GM19025 (cell line): ENCODE results near the gene VTN.
"Not testable (repeated sequence)": the region's sequence is repeated elsewhere in the genome, so short reads cannot be mapped to it uniquely, and the experiment has no call there.

Experiments used
- ATAC-seq: cut with Tn5 transposase; IDR thresholded peaks from one replicate; pipeline ENCODE4 v1.9.1; 2021; ENCODE audit warnings: mild to moderate bottlenecking, low read depth, moderate library complexity; ENCODE audit not compliant: unreplicated experiment

The VTN gene

DNA sequence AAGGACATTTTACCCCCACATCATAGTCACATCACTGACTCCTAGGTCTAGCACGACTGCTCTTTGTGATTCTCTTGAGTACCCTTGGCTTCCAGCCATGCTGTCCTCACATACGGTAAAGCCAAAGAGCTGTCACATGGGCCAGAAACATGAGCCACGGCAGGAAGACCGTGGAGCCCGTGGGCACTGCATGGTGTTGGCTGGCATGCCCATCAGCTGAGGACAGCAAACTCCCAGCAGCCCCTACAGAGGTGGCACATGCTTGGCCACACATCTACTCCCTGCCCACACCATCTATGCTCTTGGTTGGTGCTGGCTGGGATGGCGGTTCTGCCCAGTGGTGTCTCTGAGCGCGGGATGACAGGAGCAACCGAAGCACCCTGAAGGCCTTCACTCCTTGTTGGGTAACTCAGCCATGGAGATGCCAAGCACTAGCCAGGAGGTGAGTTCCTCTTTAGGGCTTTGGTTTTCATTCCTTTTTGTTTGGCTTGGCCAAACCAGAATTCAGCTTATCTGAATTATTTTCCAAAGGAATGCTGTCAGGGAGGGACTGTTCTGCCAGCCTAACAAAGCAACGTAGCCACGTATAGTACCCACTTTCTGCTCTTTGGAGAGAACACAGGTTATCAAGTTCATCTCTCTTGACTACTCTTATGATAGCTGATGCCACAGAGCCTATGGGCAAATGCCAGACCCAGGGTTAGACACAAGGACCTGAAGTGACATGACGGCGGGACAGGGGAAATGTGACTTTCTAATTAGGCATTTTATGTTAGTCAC lies 24.5 kb downstream of the VTN start:
- no peak for ATAC-seq

DNA sequence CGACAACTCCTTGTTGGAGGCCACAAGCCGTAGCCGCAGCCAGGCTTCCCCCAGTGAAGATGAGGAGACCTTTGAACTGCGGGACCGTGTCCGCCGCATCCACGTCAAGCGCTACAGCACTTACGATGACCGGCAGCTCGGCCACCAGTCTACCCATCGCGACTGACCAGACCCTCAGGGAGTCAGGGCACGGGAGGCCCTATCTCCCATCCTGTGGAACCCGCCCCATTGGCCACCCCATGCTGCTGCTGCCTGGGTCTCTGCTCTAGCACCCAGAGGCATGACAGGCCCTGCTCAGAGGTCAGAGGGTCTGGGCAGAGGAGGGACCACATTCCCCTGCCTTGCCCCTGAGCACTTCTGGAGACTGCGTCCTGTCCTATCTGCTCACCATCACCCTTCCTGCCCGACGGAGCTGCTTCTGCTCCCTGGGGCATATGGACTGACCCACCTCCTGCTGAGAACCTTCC lies 25.6 kb downstream of the VTN start:
- ATAC-seq, result no peak

DNA sequence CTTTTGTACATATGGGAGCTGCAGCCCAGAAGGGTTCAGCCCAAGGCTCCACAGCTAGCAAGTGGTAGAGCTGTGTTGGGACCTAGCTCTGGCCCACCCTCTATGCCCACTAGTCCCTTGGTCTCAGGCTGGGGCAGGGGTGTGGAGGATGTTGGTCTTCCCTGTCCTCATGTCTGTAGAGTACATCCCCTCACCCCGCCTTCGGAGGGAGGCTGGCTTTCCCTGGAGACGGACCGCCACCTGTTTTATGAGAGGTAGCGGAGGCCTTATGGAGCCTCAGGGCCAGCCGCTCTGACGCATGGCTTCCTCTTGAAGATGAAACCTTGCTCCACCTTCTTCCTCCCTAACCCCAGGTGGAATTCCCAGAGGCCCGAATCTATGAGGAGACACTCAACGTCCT lies 26.1 kb downstream of the VTN start:
- ATAC-seq, result no peak

DNA sequence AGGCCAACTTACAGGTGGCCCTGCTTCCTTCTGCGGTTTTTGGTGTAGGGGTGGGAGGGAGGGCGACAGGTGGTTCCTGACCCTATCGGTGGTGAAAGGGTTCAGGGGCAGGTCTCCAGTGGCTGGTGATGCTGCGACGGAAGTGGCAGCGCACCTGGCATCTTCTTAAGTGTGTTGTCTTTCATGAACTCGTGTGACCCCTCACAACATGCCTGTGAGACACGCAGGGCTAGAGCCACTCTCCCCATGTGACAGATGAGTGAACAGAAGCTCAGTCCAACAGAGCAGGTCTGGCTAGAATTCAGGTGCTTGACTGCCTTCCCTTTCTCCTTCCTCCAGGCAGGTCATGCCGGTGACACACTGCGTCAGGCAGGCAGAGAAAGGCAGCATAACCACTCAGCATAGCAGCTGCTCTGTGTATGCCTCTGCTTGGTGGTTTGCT lies 26.6 kb downstream of the VTN start:
- ATAC-seq, result no peak

DNA sequence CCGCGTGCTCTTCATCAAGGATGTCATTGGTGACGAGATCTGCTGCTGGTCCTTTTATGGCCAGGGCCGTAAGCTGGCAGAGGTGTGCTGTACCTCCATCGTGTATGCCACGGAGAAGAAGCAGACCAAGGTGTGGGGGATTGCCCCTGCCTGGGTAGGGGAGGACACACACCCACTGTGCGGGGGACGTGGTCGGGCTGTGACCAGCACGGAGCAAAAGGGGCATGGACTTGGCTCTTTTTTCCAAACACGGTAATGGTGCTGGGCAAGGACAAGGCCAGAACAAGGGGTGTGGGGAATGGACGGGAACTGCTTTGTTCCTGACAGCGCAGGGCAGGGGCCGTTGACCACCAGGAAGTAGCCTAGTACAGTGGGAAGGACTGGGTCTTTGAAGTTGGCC lies 27.8 kb downstream of the VTN start:
- no peak for ATAC-seq

DNA sequence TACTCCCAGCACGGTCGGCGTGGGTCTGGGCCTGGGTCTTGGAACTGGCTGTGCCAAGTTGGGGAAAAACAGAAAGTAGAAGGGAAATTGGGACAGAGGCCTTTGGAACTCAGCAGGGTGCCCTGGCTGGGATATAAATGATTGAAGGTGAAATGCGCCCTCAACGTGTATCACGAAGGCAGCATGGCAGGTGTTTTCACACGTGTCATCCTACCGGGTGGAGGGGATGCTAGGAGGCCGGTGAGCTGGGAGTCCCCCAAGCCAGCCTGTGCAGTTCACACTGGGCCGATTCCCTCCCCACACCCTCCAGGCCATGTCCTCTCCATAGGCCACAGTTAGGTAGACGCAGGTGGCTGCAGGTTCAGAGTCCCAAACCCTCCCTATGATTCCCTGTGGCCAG lies 28.6 kb downstream of the VTN start:
- ATAC-seq, result no peak

DNA sequence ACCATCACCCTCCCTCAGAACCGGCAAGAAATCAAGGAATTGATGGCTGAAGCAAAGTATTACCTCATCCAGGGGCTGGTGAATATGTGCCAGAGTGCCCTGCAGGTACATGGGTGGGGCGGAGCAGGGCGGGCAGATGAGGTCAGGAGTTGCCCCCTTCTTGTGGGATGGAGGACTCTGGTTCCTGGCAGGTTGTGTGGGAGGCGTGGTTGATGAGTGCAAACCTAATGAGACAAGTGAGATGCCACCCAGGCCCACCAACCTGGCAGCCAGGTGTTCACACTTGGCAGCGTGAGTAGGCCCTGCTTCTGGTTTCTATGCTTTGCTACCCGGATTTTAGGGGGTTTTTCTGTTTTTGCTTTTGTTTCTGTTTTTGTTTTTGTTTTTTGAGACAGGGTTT lies 29.7 kb downstream of the VTN start:
- ATAC-seq, result no peak

DNA sequence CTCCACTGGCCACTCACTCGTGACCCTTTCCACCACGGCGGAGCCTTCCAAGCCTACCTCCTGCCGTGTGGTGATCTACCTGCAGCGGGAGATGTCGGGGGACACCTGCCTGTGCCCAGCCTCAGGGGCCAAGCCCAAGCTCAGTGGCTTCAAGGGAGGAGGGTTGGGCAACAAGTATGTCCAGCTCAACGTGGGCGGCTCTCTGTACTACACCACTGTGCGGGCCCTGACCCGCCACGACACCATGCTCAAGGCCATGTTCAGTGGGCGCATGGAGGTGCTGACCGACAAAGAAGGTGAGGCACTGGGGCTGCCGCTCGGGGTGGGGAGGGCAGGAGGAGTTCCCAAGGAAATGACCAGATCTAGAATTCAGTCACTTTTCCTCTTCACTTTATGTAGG lies 30.7 kb downstream of the VTN start:
- no peak for ATAC-seq

DNA sequence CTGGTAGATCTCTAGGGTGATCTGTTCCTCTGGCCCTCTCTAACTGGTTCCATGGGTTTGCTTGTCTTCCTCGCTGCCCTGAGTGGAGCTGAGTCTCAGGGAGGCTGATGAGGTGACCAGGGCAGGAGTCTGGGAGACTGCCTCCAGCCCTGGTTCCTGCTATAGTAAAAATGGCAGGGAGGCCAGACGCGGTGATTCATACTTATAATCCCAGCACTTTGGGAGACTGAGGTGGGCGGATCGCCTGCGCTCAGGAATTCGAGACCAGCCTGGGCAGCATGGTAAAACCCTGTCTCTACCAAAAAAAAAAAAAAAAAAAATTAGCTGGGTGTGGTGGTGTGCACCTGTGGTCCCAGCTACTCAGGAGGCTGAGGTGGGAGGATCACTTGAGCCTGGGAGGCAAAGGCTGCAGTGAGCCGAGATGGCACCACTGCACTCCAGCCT lies 31.3 kb downstream of the VTN start:
- ATAC-seq, result not testable (repeated sequence)

DNA sequence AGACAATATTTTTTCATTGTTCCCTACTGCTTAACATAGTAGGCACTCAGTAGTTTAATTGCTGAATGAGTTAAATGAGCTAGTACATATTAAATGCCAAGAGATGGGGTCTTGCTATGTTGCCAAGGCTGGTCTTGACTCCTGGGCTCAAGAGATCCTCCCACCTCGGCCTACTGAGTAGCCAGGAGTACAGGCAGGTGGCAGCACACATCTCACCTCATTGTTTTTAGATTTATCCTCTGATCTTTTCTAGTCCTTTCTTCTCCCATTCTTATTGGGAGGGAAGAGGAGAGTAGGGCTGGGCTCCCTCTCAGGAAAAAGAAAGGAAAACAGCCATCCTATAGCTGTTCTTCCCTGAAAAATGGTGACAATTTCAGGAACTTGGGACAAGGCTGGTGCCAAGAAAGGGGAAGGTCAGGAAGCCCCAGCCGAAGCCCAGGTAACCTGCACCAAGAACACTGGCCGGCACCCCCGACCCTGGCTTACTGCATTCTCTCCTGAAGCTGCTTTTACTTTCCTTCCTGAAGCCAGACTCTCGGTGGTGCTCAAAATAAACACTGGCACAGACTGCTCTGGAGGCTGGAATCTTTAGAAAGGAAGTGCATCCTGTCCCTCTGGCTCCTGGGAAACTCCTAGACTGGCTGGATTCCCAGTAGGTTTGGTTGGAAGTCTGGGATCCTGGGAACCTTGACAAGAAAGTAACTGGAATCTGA lies 31.9 kb downstream of the VTN start:
- ATAC-seq, result no peak

DNA sequence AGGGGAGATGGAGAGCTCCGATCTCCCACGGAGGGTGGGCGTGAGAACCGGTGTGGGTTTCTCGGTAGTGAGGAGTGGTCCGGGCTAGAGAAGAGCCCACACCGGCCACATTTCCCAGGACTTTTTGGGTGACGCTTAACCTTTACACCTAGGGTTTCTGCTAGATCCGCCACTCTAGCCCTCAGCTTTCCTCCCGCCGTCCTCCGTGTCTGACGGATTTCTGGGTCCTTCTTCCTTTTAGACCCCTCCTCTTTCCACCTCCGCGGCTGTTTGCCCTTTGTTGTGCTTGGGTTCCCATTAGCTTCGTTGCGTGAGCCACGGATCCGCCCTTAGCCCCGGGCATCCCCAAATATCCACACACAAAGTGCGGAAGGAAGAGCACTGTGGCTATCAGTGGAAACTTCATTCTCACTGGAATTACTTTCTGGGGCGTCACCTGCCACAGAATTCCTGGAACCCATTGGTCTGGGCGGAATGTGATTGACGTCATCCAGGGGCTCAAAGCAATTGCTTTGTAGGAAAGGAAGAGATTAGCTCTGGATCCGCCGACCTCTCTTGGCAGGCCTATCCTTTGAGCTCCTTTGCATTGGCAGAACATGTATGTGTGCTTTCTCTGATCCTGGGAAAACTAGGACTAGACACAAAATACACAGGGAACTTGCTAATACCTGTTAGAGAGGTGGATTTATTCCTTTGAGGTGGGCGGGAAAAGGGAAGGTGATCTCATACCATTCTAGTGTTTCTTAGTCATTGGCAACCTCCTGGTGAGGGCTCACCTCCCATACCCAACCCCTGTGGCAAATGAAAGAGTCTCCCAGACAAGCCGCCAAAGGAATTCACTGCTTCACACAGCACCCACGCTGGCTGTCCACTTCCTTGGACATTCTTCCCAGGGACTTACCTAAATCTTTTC lies 33.9 kb downstream of the VTN start:
- ATAC-seq, result no peak

DNA sequence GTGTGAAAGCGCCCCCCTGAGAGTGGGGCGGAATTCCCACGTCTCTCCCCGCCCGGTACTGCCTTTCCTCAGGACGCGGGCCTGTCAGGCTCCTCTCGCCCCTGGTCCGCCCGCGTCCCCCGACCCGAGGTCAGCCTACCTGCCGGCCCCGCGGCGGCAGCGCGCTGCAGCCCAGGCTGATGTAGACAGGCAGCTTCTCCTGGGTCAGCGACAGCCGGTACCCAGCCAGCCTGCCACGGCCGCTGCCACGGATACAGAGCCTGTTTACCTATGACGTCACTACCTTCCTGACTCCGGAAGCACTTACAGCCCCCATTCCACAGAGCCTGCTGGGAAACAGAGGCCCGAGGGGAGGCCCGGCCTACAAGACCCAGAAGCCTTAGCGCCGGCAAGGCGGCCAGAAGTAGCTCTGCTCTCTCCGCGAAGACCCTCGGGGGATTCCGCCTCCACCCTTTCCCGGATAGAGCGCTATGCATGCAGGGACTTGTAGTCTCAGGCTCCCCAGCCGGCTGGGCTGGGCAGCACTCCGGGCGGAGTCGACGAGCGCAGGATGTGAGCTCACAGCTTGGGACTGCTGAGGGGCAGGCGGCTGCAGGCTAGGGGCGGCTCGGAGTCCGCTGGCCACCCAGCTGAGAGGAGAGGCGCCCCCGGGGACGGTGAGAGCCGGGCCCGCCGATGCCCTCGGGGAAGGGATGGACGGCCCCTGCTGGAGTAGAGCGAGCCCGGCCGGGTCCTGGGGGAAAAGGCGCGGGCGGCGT lies 34.7 kb downstream of the VTN start, which contains the start of the genes IFT20 and TNFAIP1:
IFT20 (minus strand) TSS at position 272 of the 758 bp plus-strand sequence. CDS start 3,487 bp downstream, outside the sequence.
TNFAIP1 (plus strand) TSS at position 561 of the 758 bp plus-strand sequence. CDS start 3,761 bp downstream, outside the sequence.
- ATAC-seq, result peak; percentile 96

DNA sequence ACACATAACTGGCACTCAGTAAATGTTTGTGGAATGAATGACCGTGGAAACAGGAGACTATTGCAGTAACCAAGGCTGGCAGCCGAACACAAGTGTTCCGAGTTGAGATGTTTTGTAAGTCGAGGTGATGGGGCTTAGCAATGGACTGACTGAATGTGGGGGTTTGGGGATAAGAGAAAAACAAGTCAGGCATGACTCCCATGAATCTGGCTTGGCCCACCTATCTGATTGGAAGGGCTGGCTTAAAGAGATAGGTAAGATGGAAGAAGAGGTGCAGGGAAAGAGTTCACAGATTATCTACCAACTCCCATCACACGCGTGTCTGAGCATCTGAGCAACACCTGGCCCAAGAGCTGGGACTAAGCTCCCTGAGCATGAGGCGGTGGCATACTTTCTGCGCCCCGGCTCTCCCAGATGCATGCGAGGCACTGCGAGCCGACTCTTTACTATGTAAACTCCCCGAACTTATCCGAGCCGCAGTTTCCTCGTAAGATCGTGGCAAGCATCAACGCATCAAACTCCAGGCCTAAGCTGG lies 35.4 kb downstream of the VTN start:
- no peak for ATAC-seq

DNA sequence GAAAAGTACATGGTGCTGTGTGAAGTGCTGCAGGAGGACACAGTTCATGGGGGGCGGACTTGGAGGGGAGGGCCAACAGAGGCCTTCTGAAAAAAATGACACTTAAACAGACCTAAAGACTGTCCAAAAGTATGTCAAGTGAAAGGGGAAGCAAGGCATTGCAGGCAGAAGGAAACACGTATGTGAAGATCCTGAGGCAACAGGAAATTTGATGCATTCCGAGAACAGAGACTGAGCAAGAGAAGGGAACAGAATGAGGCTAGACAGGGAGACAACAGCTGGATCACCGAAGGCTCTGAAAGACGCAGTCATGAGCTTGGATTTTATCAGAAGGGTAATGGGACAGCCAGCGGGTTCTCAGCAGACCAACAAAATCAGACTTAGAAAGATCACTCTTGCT lies 35.9 kb downstream of the VTN start:
- no peak for ATAC-seq

DNA sequence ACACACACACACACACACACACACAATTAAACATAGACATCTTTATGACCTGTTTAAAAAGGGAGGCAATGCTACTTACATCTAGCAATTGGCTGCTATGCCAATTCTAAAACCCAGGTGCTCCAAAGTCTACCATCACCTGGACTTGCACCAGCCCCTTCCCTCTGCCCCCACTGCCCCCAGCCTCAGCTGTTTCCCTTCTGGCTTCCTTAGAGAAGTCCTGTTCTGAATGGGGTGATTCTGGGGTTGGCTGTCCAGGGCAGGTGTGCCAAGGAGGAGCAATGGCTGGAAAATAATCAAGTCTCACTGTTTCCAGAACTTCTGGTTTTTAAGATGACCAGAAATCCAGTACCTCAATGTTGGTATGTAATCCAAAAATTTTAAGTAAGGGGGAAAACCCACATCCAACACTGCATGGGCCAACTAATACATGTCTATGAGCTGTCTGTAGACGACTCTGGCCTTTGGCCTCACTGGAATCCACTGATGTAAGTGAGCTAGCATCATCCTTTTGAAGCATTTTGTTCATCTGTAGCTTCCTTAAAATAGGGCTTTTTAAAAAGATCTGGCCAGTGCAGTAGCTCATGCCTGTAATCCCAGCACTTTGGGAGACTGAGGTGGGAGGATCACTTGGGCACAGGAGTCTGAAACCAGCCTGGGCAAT lies 36.9 kb downstream of the VTN start:
- no peak for ATAC-seq

DNA sequence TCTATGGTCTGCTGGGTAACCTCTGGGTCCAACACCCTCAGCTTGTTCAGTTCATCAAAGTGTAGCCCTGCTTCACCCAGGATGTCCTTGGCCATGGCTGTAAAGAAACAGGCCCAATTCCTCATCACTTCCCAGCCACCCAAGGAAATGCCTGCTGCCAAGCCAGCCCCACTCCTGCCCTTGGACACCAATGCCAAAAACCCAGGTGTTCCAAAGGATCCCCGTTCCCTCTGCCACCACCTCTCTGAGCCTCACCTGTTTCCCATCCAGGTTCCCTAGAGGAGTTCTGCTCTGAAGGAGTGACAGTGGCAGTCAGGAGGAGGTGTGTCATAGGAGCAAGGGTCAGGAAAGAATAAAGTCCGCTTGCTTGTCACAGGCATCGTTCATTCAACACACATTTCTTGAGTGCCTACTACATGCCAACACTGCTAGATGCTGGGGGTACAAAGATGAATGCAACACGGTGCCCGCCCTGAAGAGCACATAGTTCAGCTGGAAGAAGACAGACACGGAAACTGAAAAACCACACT lies 38.2 kb downstream of the VTN start:
- ATAC-seq, result no peak

DNA sequence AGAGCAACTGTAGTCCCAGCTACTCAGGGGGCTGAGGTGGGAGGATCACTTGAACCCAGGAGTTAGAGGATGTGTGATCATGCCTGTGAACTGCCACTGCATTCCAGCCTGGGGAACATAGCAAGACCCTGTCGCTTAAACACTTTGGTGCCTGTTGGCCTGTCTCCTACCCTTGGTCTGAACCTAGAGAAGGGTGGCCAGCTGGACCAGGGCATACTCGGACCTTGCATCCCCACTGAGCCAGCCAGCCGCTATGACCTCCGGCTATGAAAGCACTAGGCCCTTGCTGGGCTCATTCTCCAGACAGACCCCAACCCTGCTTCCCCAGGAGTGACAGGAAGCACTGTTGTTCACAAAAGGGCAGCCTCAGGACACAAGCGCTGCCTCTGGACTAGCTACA lies 39.4 kb downstream of the VTN start:
- ATAC-seq, result no peak

DNA sequence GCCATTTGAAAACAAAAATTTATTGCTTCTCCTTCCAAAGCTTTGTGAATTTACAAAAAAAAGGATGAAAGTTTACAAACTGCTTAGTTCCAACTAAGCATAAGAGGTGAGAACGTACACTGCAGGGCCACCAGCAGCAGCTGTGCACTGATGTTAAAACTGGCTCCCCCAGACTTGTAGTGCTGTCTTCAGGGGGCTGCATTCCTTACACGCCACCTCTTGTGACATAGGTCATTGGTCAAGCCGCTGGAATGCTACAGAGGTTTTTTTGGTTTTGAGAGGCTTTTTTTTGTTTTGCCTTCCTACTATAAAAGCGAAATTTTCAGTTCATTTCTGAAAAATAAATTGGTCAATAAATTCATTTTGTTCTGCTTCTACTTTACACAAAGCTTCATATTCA lies 41.8 kb downstream of the VTN start:
- ATAC-seq, result no peak

DNA sequence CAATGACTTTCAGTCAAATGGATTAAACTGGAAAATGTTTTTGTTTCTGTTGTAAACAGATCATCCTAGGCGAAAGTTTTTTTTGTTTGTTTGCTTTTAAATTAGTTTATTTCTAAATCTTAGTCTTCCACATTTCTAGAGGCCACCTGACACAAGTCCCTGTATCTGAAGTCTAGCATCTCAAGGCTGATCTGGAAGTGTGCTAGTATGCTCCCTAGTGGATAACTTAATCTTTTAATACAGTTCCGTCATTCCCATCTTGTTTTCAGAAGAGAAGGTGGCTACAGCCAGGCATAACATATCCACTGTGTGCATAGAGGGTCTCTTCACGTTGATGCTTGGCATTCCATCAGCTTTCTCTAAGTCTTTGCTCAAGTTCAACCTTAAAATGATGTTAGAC lies 42.4 kb downstream of the VTN start:
- ATAC-seq, result no peak
